GM19239 (cell line): ENCODE measurements around the gene SCO2.
A peak's percentile ranks its signal among the peaks of the same experiment; 100 is the strongest.
"Not testable (repeated sequence)": the region's sequence is repeated elsewhere in the genome, so short reads cannot be mapped to it uniquely, and the experiment has no call there.

ENCODE experiments used
- DNase-seq: peaks from one replicate; pipeline ENCODE4 v3.0.0; 2011; ENCODE audit warnings: low spot score; ENCODE audit not compliant: insufficient read length
- FAIRE-seq: peaks from 2 replicates; lab custom pipeline; 2011; peaks lifted over from hg19 to GRCh38; lab: Jason Lieb, UNC

SCO2 gene

GRCh38 chr22:50522208-50522805 lies 3.1 kb downstream of the SCO2 start:
- no peak for DNase-seq
- FAIRE-seq: no peak

DNA sequence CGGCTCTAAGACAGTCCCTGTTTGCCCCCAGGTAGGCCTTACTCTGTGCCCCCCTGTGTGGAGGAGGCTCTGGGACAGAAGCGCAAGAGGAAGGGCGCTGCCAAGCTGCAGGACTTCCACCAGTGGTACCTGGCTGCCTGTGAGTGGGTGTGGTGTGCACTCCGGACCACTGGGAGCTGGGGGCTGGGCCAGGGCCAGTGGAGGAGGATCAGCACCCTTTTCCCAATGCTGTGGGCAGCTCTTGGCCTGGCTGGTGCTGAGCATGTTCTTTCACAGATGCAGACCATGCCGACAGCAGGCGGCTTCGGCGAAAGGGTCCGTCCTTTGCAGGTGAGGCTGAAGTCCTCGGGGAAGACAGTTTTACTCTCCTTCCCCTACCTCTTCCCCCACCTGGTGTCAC lies 3.7 kb downstream of the SCO2 start:
- DNase-seq: no peak
- no peak for FAIRE-seq

GRCh38 chr22:50520826-50521453 lies 4.5 kb downstream of the SCO2 start:
- DNase-seq: no peak
- FAIRE-seq: no peak

- FAIRE-seq, DNase-seq: not testable (repeated sequence)
These were observed 5.2 kb downstream of the SCO2 start for GRCh38 chr22:50520184-50520583.

- DNase-seq: no peak
- FAIRE-seq: no peak
These were observed 6.2 kb downstream of the SCO2 start for GRCh38 chr22:50519151-50519550.

DNA sequence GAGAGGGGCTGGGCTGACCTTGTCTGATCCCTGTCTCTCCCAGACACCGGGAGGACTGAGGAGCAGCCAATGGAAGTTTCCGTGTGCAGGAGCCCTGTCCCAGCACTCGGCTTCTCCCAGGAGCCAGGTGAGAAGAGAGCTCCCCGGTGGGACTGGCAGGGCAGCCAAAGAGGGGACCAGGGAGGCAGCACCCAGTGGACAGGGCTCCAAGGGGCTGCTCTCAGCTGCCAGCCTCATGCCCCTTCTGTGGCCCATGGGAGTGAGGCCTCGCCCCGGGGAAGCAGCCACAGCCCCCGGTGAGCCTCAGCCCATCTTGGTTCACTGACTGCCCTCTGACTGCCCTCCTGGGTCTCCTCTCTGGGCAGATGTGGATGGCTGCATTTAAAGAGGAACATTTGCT lies 6.8 kb downstream of the SCO2 start:
- no peak for FAIRE-seq
- no peak for DNase-seq

- no peak for DNase-seq
- FAIRE-seq: no peak
These were observed 7.7 kb downstream of the SCO2 start for GRCh38 chr22:50517495-50518260.

GRCh38 chr22:50516891-50517290 lies 8.5 kb downstream of the SCO2 start:
- no peak for FAIRE-seq
- no peak for DNase-seq

DNA sequence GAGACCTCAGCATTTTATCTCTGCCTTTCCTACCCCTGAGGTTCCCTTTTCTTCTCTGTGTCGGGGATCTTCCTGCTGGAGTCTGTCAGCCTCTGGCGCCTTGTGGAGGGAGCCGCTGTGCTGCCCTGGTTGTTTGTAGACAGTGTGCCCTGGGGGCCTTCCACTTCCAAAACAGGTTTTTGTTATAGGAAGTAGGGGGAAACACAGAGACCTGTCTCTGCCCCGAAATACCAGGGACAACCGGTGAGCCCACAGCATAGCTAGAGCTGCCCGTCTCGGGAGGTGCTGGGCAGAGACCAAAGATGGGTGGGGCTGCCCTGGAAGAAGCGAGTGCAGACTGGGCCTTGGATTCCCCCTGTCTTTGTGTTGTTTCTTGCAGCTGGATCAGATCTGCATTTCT lies 9.3 kb downstream of the SCO2 start:
- no peak for DNase-seq
- no peak for FAIRE-seq

- FAIRE-seq (no peak), DNase-seq (no peak)
These were observed 12.2 kb downstream of the SCO2 start for GRCh38 chr22:50513175-50513574.

DNA sequence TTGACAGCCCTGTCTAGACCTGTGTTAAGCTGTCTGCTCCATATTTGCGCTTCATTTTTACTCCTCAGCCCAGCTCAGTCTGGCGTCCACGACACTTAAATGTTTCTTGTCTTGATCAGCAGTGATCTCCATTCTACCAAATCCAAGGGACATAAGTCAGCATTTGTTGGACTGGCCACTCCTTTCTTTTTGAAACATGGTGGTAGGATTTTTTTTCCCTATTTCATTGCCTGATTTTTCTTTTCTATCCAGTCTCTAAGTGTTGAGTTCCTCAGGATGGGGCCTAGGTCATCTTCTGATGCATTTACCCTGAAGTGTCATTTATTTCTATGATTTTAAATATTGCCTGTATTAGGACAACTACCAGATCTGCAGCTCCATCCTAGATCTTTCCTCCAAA lies 16.5 kb downstream of the SCO2 start:
- DNase-seq: no peak
- FAIRE-seq: no peak

- FAIRE-seq: peak; percentile 97
- DNase-seq: peak; percentile 100
These were observed 17.2 kb downstream of the SCO2 start, which contains the start of gene NCAPH2 for GRCh38 chr22:50507991-50508884. Gene NCAPH2, plus strand, starts transcription at chr22:50508224. Its CDS starts 114 bp downstream, at chr22:50508338.

DNA sequence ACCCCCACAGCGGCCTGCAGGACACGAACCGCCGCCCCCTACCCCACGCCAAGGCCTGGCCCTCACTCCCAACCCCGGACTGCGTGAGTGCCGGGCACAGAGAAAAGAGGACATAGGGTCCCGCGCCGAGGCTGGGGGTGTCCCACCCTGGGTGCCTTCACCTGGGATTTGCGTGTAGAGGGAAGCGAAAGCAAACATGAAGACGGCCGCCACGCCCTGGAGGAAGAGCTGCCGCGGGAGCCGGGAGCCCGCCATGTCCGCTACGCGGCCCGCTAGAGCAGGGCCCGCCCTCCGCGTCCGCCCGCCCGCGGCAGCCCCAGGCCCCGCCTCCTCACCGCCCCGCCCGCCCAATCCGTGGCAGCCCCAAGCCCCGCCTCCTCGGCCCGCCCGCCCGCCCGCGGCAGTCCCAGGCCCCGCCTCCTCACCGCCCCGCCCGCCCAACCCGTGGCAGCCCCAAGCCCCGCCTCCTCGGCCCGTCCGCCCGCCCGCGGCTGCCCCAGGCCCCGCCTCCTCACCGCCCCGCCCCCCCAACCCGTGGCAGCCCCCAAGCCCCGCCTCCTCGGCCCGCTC lies 17.9 kb downstream of the SCO2 start, which contains the start of gene LMF2:
Gene LMF2 (minus strand): TSS at position 282 of the 570 bp plus-strand sequence. CDS start 27 bp downstream, at position 255.
- FAIRE-seq (peak; percentile 64), DNase-seq (peak; percentile 99)

- FAIRE-seq: no peak
- DNase-seq: no peak
These were observed 18.6 kb downstream of the SCO2 start for GRCh38 chr22:50506611-50507420.

DNA sequence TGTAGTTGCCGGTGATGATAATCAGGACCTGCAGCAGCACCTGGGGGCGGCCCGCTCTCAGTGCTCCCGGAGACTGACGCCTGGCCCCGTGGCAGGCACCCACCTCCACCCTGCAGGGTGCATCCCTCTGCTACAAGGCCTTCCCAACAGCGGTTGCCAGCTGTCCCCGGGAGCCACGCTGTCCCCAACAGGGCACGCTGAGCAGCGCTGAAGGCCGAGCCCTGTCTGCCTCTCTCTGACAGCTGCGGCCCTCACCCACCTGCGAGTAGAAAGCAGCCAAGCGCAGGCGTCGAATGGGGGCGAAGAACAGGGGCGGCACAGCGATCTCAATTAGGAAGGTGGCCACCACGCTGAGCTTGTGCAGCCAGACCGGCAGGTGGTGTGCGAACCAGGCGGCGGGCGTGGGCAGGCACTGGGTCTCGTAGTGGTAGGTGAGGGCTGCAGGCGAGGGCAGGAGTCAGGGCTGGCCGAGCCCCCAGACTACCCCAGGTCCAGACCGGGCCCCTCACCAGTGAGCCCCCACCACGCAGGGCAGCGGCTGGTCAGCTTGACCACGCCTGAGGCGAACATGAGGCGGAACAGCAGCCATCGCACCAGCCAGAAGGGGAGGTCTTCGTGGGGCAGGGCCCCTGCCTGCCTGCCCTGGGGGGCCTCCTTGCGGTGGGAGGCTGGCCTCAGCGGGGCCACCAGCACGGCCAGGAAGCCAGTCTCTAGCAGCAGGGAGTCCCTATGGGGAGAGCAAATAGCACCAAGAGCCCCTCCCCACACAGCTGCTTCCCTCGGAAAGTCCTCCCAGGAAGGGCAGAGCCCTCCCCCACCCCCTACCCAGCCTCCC lies 19.4 kb downstream of the SCO2 start:
- FAIRE-seq: no peak
- DNase-seq: no peak

GRCh38 chr22:50505276-50505775 lies 20.1 kb downstream of the SCO2 start:
- DNase-seq (no peak), FAIRE-seq (no peak)

GRCh38 chr22:50504369-50505211 lies 20.8 kb downstream of the SCO2 start:
- DNase-seq (no peak), FAIRE-seq (no peak)
